ENCODE data around the gene MOCS2. TPM values are rescaled to one million over a fixed set of nuclear protein-coding genes. Genes with fewer than 3 reads are reported as not detected.

MOCS2 gene
- total RNA-seq, 4 donors from 2014 or later = 68.1 to 122 (median 85.2) TPM

DNA sequence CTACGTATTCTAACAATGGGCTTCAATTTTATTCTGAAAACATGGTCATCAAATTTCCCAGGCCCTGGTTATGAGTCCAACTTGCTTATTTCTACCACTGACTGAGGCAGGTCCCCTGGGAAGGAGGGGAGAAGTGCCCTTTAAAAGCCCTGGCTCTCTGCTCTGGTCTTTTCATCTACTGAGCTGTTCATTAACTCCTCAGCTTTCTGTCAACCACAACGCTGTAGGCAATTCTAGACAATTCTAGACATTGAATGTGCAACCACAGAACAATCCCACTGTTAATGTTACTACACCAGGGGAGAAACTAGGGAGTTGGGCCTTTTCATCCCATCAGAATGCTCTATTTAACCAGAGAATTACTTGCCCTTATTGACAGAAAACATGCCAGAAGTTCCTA, 10.0 kb downstream of the MOCS2 start:
- WGBS = 79% methylated on average over 2 of the region's 2 CpGs
- peaks cover 7 to 76% (median 52%) of the 10 kb centered on the region in 4 donors for H3K36me3 ChIP-seq
- H3K4me3 ChIP-seq = no peak overlapping the region
- H3K27ac ChIP-seq (replicated peaks in 1 of 4) = peak overlapping the region; percentile 20 to 42 (median 33)
- H3K27me3 ChIP-seq = no peaks in the 10 kb centered on the region
- intact Hi-C loops (cut with DNase I) = loop anchor here (2.0 to 10.0 kb wide), 2 partner anchors 65 to 149 kb away; no protein-coding TSS in a partner anchor
- H3K9me3 ChIP-seq = no peaks in the 10 kb centered on the region
- no peak for DNase-seq (ENCODE audit: extremely low spot score)
- TF ChIP-seq EP300 (IDR thresholded peaks at IDR 0.05) (no peak), POLR2A (IDR thresholded peaks at IDR 0.05; ENCODE audit: low read depth) (no peak), POLR2AphosphoS5 (IDR thresholded peaks at IDR 0.05) (no peak)
- TF ChIP-seq, protein P1, sequence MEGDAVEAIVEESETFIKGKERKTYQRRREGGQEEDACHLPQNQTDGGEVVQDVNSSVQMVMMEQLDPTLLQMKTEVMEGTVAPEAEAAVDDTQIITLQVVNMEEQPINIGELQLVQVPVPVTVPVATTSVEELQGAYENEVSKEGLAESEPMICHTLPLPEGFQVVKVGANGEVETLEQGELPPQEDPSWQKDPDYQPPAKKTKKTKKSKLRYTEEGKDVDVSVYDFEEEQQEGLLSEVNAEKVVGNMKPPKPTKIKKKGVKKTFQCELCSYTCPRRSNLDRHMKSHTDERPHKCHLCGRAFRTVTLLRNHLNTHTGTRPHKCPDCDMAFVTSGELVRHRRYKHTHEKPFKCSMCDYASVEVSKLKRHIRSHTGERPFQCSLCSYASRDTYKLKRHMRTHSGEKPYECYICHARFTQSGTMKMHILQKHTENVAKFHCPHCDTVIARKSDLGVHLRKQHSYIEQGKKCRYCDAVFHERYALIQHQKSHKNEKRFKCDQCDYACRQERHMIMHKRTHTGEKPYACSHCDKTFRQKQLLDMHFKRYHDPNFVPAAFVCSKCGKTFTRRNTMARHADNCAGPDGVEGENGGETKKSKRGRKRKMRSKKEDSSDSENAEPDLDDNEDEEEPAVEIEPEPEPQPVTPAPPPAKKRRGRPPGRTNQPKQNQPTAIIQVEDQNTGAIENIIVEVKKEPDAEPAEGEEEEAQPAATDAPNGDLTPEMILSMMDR (IDR thresholded peaks at IDR 0.05) = no peak
- H3K4me1 ChIP-seq = peaks cover 0 to 26% (median 22%) of the 10 kb centered on the region in 4 donors

DNA sequence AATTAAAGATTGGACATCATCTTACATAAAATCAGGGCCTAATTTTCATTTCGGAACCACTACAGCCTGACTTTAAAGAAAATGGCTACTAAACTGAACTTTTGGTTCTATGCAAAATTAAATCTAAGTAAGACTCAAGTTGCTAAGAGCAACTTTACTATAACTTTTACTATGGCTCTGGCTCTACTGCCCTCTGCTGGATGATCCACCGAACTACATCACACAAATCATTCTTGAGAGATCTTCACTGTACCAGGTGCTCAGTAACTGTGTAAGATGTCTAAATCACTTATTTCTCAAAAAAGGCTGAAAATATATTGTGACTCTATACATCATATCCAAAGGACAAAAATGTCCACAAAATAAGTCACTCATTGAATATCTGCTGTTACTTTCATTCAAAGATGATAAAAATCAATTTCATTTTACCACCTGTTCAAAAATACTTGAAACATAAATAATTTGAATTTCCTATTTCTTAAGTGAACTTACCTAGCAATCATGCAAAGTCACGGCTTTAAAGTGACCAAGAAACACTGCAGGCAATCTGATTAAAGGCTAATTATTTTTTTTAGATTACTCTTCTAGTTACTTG, 13.5 kb downstream of the MOCS2 start:
- Histone ChIP-seq H3K4me1 (peaks cover 6 to 47% (median 33%) of the 10 kb centered on the region in 4 donors), H3K27me3 (no peaks in the 10 kb centered on the region), H3K4me3 (no peak overlapping the region), H3K27ac (replicated peaks in 1 of 4) (peak overlapping the region in 1 of 4 donors; percentile 2), H3K9me3 (no peaks in the 10 kb centered on the region), H3K36me3 (peaks cover 7 to 48% (median 32%) of the 10 kb centered on the region in 4 donors)
- WGBS = 13% methylated on average over 3 of the region's 3 CpGs
- no peak for DNase-seq (ENCODE audit: extremely low spot score)
- TF ChIP-seq EP300 (IDR thresholded peaks at IDR 0.05) = no peak
- TF ChIP-seq, protein P1 (IDR thresholded peaks at IDR 0.05) = peak; percentile 85 to 93 (median 90)
- intact Hi-C loops (cut with DNase I) = loop anchor here (10.0 kb wide), 1 partner anchor 61 kb away; no protein-coding TSS in a partner anchor

GRCh38 chr5:53095217-53095616, 14.3 kb downstream of the MOCS2 start:
- Histone ChIP-seq H3K27me3 (no peaks in the 10 kb centered on the region), H3K27ac (replicated peaks in 1 of 4) (peak overlapping the region in 2 of 4 donors; percentile 2 to 31), H3K36me3 (peaks cover 7 to 41% (median 28%) of the 10 kb centered on the region in 4 donors), H3K4me3 (no peak overlapping the region), H3K9me3 (no peaks in the 10 kb centered on the region), H3K4me1 (peaks cover 9 to 46% (median 36%) of the 10 kb centered on the region in 4 donors)
- intact Hi-C loops (cut with DNase I) = loop anchor here (10.0 kb wide), 1 partner anchor 60 kb away; no protein-coding TSS in a partner anchor
- WGBS = 72% methylated on average over 7 of the region's 7 CpGs
- TF ChIP-seq EP300 (IDR thresholded peaks at IDR 0.05) (no peak), POLR2AphosphoS5 (IDR thresholded peaks at IDR 0.05) (no peak), POLR2A (IDR thresholded peaks at IDR 0.05; ENCODE audit: low read depth) (no peak)
- TF ChIP-seq, protein P1 (IDR thresholded peaks at IDR 0.05) = no peak
- DNase-seq (ENCODE audit: extremely low spot score) = no peak

DNA sequence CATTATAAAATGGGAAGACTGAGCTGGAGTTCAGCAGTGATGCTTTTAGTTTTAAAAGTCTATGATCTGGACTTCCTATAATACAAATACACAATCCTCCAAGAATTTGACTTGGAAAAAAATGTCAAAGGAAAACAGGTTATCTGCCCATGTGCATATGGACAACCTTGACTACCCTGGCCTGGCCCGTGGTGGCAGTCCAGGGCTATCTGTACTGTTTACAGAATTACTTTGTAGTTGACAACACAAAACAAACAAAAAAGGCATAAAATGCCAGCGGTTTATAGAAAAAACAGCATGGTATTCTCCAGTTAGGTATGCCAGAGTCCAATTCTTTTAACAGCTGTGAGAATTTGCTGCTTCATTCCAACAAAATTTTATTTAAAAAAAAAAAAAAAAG, 17.3 kb downstream of the MOCS2 start:
- H3K9me3 ChIP-seq = no peaks in the 10 kb centered on the region
- peak overlapping the region; percentile 1 to 18 (median 16) for H3K27ac ChIP-seq (replicated peaks in 1 of 4)
- WGBS = 72% methylated on average over 2 of the region's 2 CpGs
- H3K4me3 ChIP-seq = no peak overlapping the region
- H3K4me1 ChIP-seq = peaks cover 9 to 37% (median 27%) of the 10 kb centered on the region in 4 donors
- intact Hi-C loops (cut with DNase I) = loop anchor here (10.0 kb wide), 1 partner anchor 57 kb away; no protein-coding TSS in a partner anchor
- no peaks in the 10 kb centered on the region for H3K27me3 ChIP-seq
- peaks cover 4 to 14% (median 7%) of the 10 kb centered on the region in 4 donors for H3K36me3 ChIP-seq
- DNase-seq (ENCODE audit: extremely low spot score) = no peak
- TF ChIP-seq EP300 (IDR thresholded peaks at IDR 0.05) (no peak), POLR2A (IDR thresholded peaks at IDR 0.05; ENCODE audit: low read depth) (no peak), POLR2AphosphoS5 (IDR thresholded peaks at IDR 0.05) (no peak)
- TF ChIP-seq, protein P1 (IDR thresholded peaks at IDR 0.05) = no peak
